Measurements from ENCODE around the gene PANX1. TPM values are rescaled to one million over a fixed set of nuclear protein-coding genes. Genes with fewer than 3 reads are reported as not detected.

PANX1 gene
- total RNA-seq, 1 experiment from 2014 or later, result 37.5 TPM

- Histone ChIP-seq H3K56ac (ENCODE audit: insufficient read length, low read depth, low read length) (no peak overlapping the region), H4K5ac (ENCODE audit: insufficient read length, low read depth, low read length) (no peak overlapping the region), H3K79me1 (ENCODE audit: insufficient read depth, low read depth, low read length, poor library complexity, severe bottlenecking) (peaks cover 4% of the 10 kb centered on the region), H3K9ac (ENCODE audit: extremely low read depth, insufficient read length, low read length) (peak overlapping the region; percentile 90), H3K14ac (ENCODE audit: insufficient read depth, low read length) (no peak overlapping the region), H3K4me2 (ENCODE audit: insufficient read depth, insufficient read length, low read length) (peak overlapping the region; percentile 98), H4K91ac (ENCODE audit: insufficient read length, low read depth, low read length) (no peak overlapping the region), H3K27ac (ENCODE audit: insufficient read length, low read depth, low read length) (no peak overlapping the region), H4K8ac (replicated peaks; ENCODE audit: insufficient read length, low read depth, low read length) (no peak overlapping the region), H3K4me1 (ENCODE audit: insufficient read depth, low read length) (peaks cover 16% of the 10 kb centered on the region; the same call in 1 of the 2 replicates), H3K23me2 (ENCODE audit: insufficient read length, low read depth, low read length, poor library complexity, severe bottlenecking) (peaks cover 22% of the 10 kb centered on the region), H3T11ph (ENCODE audit: low read length) (no peak overlapping the region), H3K27me3 (ENCODE audit: insufficient read depth, low read length) (no peaks in the 10 kb centered on the region), H2AK5ac (ENCODE audit: insufficient read length, low read length) (no peak overlapping the region), H3K9me3 (ENCODE audit: control insufficient read depth, low read depth, low read length) (no peaks in the 10 kb centered on the region), H2BK20ac (ENCODE audit: low read depth, low read length, poor library complexity, severe bottlenecking) (no peak overlapping the region), H3K18ac (ENCODE audit: insufficient read length, low read depth, low read length) (no peak overlapping the region), H3K79me2 (ENCODE audit: insufficient read depth, low read length) (peaks cover 54% of the 10 kb centered on the region), H2AFZ (ENCODE audit: low read length) (no peak overlapping the region), H2BK15ac (ENCODE audit: low read depth, low read length) (no peak overlapping the region), H4K20me1 (ENCODE audit: control insufficient read depth, insufficient read depth, insufficient read length) (no peaks in the 10 kb centered on the region), H2BK12ac (ENCODE audit: insufficient read length, low read depth, low read length) (no peak overlapping the region), H3K23ac (ENCODE audit: insufficient read length, low read depth, low read length) (no peak overlapping the region), H2BK5ac (ENCODE audit: insufficient read length, low read length) (no peak overlapping the region), H3K4ac (ENCODE audit: low read depth, low read length) (no peak overlapping the region), H2BK120ac (ENCODE audit: low read depth, low read length, poor library complexity, severe bottlenecking) (no peak overlapping the region)
- TF ChIP-seq CTCF (conservative IDR thresholded peaks at IDR 0.05), result no peak
- 100% methylated on average over 2 of the region's 7 CpGs for whole genome bisulfite sequencing (ENCODE audit: extremely low coverage, insufficient read length, low lambda C conversion rate)
- peaks cover 2 to 9% (median 6%) of the 10 kb centered on the region in 3 experiments; a peak in 5 of 7 replicates for H3K36me3 Mint-ChIP-seq (ENCODE audit: insufficient read depth in 1 of 3, low read depth in 3 of 3)
- no peak for DNase-seq
- no peaks in the 10 kb centered on the region; the same call in 1 of the 2 replicates for H3K27me3 Mint-ChIP-seq (ENCODE audit: low read depth)
- H3K9me3 Mint-ChIP-seq, result peaks cover 4 to 6% of the 10 kb centered on the region in 2 experiments; a peak in 3 of 5 replicates
- H3K27ac Mint-ChIP-seq, result no peak overlapping the region
- H3K4me3 Mint-ChIP-seq, result no peak overlapping the region
- H3K4me1 Mint-ChIP-seq, result peaks cover 40 to 41% of the 10 kb centered on the region in 2 experiments
These were observed 1.8 kb downstream of the PANX1 start for GRCh38 chr11:94130298-94131046.

Measured in H9 (cell line).